Keratinocyte (primary cell): Measurements from ENCODE around the gene CYP3A4. TPM values are rescaled to one million over a fixed set of nuclear protein-coding genes. Genes with fewer than 3 reads are reported as not detected.

Experiments
- DNase-seq: peaks from one replicate; pipeline ENCODE4 v3.0.0-alpha.2; 2011; ENCODE audit warnings: low read depth, missing footprints, low spot score
- FAIRE-seq: peaks from 2 replicates; lab custom pipeline; 2011; peaks lifted over from hg19 to GRCh38; lab: Jason Lieb, UNC
- H2AFZ ChIP-seq: 2 replicates; pipeline ENCODE4 v1.6.0; 2012; ENCODE audit warnings: low read length, control low read depth, inconsistent platforms; ENCODE audit not compliant: control insufficient read depth
- H3K27ac ChIP-seq: 2 replicates; pipeline ENCODE4 v1.5.1; 2011; ENCODE audit warnings: low read length; ENCODE audit not compliant: control insufficient read depth, insufficient read depth
- H3K27me3 ChIP-seq: 3 replicates; pipeline ENCODE4 v1.6.0; 2011; ENCODE audit warnings: low read length; ENCODE audit not compliant: control insufficient read depth, insufficient read depth; ENCODE audit errors: extremely low read depth
- H3K36me3 ChIP-seq, 2 experiments: 2 replicates in 1 of 2; 3 replicates in 1 of 2; pipeline ENCODE4 v1.5.1; 2011; ENCODE audit warnings: low read length in 2 of 2, mild to moderate bottlenecking in 1 of 2; ENCODE audit not compliant: control insufficient read depth in 2 of 2, insufficient read depth in 2 of 2; ENCODE audit errors: extremely low read depth in 1 of 2
- H3K4me1 ChIP-seq: 3 replicates; pipeline ENCODE4 v1.5.1; 2011; ENCODE audit warnings: low read length; ENCODE audit not compliant: control insufficient read depth, insufficient read depth; ENCODE audit errors: extremely low read depth
- H3K4me2 ChIP-seq: 3 replicates; pipeline ENCODE4 v1.6.0; 2011; ENCODE audit warnings: low read depth, low read length; ENCODE audit not compliant: control insufficient read depth, insufficient read depth; ENCODE audit errors: extremely low read depth
- H3K4me3 ChIP-seq, 3 experiments: fragments of 200-600 bp in 1 of 3; sonication (generic) in 1 of 3; 2 replicates in 2 of 3; 3 replicates in 1 of 3; pipeline ENCODE4 v1.5.1; 2011 to 2016; ENCODE audit warnings: low read length in 3 of 3, mild to moderate bottlenecking in 3 of 3, control low read depth in 2 of 3, inconsistent platforms in 1 of 3, low read depth in 1 of 3, mixed read lengths in 1 of 3, mixed run types in 1 of 3, moderate library complexity in 1 of 3; ENCODE audit not compliant: control insufficient read depth in 2 of 3, insufficient read depth in 2 of 3; ENCODE audit errors: extremely low read depth in 1 of 3
- H3K79me2 ChIP-seq: 2 replicates; pipeline ENCODE4 v1.6.0; 2012; ENCODE audit warnings: low read length; ENCODE audit not compliant: control insufficient read depth, insufficient read depth
- H3K9ac ChIP-seq: 3 replicates; pipeline ENCODE4 v1.6.0; 2011; ENCODE audit warnings: low read length; ENCODE audit not compliant: control insufficient read depth, insufficient read depth; ENCODE audit errors: extremely low read depth
- H3K9me1 ChIP-seq: 3 replicates; pipeline ENCODE4 v1.6.0; 2011; ENCODE audit warnings: low read length; ENCODE audit not compliant: control insufficient read depth, insufficient read depth; ENCODE audit errors: extremely low read depth
- H3K9me3 ChIP-seq: 2 replicates; pipeline ENCODE4 v1.5.1; 2012; ENCODE audit warnings: low read depth, low read length; ENCODE audit not compliant: control insufficient read depth
- H4K20me1 ChIP-seq: 3 replicates; pipeline ENCODE4 v1.6.0; 2011; ENCODE audit warnings: low read length; ENCODE audit not compliant: control insufficient read depth, insufficient read depth; ENCODE audit errors: extremely low read depth
- EZH2 ChIP-seq: IDR thresholded peaks from one replicate; pipeline ENCODE4 v1.6.1; 2012; ENCODE audit warnings: inconsistent platforms, mild to moderate bottlenecking, low read length, moderate library complexity
- dilution Hi-C: fragments of 300-500 bp; cut with MboI; formaldehyde crosslinking; loops from one replicate; pipeline ENCODE4 v1.7.0; 2020; ENCODE audit warnings: low sequenced_read_pairs; ENCODE audit not compliant: extremely low pct_ligation_motif_present
- polyA plus RNA-seq, 5 experiments: library from polyadenylated mRNA; depleted of rRNA in 3 of 5; stranded (reverse) in 3 of 5; stranded (forward) in 1 of 5; unstranded in 1 of 5; fragments of >200 nt; gene quantifications; 1 replicate in 1 of 5; 2 replicates in 3 of 5; 3 replicates in 1 of 5; pipeline versions ENCODE4 v1.2.1 to v1.2.3, GENCODE V29; 2011 to 2012; ENCODE audit warnings: missing spikeins in 2 of 5, low read depth in 1 of 5, low replicate concordance in 1 of 5
- TF ChIP-seq, protein P1 (sequence below), 3 experiments: IDR thresholded peaks in 1 of 3; conservative IDR thresholded peaks in 1 of 3; optimal IDR thresholded peaks in 1 of 3; 2 replicates in 2 of 3; 3 replicates in 1 of 3; pipeline versions ENCODE3 to v1.5.1; 2011; ENCODE audit warnings: low read length in 3 of 3, mild to moderate bottlenecking in 3 of 3, moderate library complexity in 2 of 3, control low read depth in 1 of 3, inconsistent platforms in 1 of 3; ENCODE audit not compliant: insufficient read depth in 2 of 3; ENCODE audit errors: extremely low read depth in 1 of 3

CYP3A4 gene
- polyA plus RNA-seq, 1 donor (not counting 4 experiments of a cell fraction or from before 2014, with no cell fraction given): not detected

DNA sequence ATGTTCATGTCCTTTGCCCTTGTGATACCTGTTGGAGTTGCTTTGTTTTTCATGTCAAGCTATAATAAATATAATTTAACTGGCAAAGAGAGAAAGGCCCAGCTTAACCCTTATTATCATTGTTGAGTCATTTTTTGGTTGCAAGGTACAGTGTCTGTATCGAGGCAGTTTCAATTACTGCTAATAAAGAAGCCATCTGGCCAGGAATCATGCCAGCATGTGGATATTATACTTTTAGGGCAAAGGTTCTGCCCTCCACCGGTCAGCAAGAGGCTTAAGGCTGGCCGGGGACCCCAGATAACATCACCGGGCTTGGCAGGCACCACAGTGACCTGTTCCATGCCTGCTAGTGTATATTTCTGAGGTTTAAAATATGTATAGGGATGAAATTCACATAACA is 9.0 kb upstream of the CYP3A4 start:
- Histone ChIP-seq H4K20me1 (no peaks in the 10 kb centered on the region), H3K9me1 (no peaks in the 10 kb centered on the region), H3K79me2 (no peaks in the 10 kb centered on the region), H3K9me3 (no peaks in the 10 kb centered on the region), H3K36me3 (no peaks in the 10 kb centered on the region), H3K27me3 (no peaks in the 10 kb centered on the region), H3K4me2 (no peak overlapping the region), H3K4me3 (no peak overlapping the region), H3K9ac (no peak overlapping the region), H2AFZ (no peak overlapping the region), H3K4me1 (peaks cover 4% of the 10 kb centered on the region), H3K27ac (no peak overlapping the region)
- no peak for DNase-seq
- no peak for FAIRE-seq
- dilution Hi-C loops: no loop called here
- TF ChIP-seq, protein P1, sequence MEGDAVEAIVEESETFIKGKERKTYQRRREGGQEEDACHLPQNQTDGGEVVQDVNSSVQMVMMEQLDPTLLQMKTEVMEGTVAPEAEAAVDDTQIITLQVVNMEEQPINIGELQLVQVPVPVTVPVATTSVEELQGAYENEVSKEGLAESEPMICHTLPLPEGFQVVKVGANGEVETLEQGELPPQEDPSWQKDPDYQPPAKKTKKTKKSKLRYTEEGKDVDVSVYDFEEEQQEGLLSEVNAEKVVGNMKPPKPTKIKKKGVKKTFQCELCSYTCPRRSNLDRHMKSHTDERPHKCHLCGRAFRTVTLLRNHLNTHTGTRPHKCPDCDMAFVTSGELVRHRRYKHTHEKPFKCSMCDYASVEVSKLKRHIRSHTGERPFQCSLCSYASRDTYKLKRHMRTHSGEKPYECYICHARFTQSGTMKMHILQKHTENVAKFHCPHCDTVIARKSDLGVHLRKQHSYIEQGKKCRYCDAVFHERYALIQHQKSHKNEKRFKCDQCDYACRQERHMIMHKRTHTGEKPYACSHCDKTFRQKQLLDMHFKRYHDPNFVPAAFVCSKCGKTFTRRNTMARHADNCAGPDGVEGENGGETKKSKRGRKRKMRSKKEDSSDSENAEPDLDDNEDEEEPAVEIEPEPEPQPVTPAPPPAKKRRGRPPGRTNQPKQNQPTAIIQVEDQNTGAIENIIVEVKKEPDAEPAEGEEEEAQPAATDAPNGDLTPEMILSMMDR (optimal IDR thresholded peaks at IDR 0.05 in 1 of 3, IDR thresholded peaks at IDR 0.05 in 1 of 3, conservative IDR thresholded peaks at IDR 0.05 in 1 of 3; ENCODE audit: extremely low read depth in 1 of 3, insufficient read depth in 2 of 3, low read length in 3 of 3): no peak
- no peak for TF ChIP-seq EZH2

DNA sequence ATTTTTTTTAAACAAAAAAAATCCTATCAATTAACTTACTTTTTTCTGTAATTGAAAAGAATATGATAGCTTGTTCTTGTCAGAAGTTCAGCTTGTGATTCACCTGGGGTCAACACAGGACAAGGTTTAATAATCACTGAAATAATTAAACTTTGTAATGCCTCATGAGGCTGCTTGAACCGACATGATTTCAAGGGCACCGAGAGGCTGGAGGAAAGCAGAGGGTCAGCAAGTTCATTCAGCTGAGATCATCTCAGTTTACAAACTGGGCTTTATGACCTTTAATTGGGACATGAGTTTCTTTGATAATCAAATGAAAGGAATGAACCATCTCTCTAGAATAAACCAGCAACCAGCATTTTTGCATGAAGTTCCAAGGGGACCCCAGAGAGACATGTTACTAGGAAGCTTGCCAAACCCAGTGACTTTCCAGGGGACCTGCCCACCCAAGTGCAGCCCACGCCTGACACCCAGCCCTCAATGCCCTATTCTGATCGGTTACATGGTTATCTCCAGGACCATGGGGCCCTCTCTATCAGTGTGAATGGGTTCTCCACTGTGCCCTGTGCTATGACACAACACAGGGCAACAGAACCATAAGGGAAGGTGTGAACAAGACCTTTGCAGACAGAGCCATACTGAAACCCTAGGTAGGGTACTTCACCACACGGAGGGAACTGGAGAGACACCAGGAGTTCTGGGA is 7.8 kb upstream of the CYP3A4 start:
- Histone ChIP-seq H3K27me3 (no peaks in the 10 kb centered on the region), H3K9ac (no peak overlapping the region), H3K36me3 (no peaks in the 10 kb centered on the region), H3K4me1 (peaks cover 8% of the 10 kb centered on the region), H2AFZ (no peak overlapping the region), H3K4me3 (no peak overlapping the region), H3K4me2 (no peak overlapping the region), H3K9me1 (no peaks in the 10 kb centered on the region), H3K9me3 (no peaks in the 10 kb centered on the region), H3K27ac (no peak overlapping the region), H4K20me1 (no peaks in the 10 kb centered on the region), H3K79me2 (no peaks in the 10 kb centered on the region)
- dilution Hi-C loops: no loop called here
- TF ChIP-seq EZH2: no peak
- TF ChIP-seq, protein P1 (optimal IDR thresholded peaks at IDR 0.05 in 1 of 3, IDR thresholded peaks at IDR 0.05 in 1 of 3, conservative IDR thresholded peaks at IDR 0.05 in 1 of 3; ENCODE audit: extremely low read depth in 1 of 3, insufficient read depth in 2 of 3, low read length in 3 of 3): no peak
- DNase-seq (no peak), FAIRE-seq (no peak)
